ENCODE data around the gene CAMSAP2. TPM values are rescaled to one million over a fixed set of nuclear protein-coding genes. Genes with fewer than 3 reads are reported as not detected.

The CAMSAP2 gene
- total and polyA plus RNA-seq, 2 of the 8 experiments (the other 6 are each of a cell fraction or from before 2014, with no cell fraction given): 4.2 to 27.6 TPM

DNA sequence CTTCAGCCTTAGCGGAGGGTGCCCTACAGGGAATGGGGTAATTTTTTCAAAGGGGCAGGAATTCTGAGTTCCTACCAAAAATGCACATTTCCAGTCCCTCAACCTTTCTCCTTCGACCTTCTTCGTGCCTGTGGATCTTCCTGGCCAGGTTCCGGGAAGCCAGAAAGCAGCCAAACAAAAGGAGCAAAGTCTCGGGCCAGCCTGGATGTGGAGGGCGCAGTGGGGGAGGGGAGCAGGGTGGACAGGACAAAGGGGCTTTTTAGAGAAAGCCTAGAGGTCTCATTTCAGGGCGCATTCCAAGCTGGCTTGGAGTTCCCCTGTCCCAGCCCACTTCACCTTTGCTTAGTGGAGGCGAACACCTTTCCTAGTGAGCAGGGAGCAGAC lies 153.1 kb downstream of the CAMSAP2 start (continued):
- TF ChIP-seq, protein P1, sequence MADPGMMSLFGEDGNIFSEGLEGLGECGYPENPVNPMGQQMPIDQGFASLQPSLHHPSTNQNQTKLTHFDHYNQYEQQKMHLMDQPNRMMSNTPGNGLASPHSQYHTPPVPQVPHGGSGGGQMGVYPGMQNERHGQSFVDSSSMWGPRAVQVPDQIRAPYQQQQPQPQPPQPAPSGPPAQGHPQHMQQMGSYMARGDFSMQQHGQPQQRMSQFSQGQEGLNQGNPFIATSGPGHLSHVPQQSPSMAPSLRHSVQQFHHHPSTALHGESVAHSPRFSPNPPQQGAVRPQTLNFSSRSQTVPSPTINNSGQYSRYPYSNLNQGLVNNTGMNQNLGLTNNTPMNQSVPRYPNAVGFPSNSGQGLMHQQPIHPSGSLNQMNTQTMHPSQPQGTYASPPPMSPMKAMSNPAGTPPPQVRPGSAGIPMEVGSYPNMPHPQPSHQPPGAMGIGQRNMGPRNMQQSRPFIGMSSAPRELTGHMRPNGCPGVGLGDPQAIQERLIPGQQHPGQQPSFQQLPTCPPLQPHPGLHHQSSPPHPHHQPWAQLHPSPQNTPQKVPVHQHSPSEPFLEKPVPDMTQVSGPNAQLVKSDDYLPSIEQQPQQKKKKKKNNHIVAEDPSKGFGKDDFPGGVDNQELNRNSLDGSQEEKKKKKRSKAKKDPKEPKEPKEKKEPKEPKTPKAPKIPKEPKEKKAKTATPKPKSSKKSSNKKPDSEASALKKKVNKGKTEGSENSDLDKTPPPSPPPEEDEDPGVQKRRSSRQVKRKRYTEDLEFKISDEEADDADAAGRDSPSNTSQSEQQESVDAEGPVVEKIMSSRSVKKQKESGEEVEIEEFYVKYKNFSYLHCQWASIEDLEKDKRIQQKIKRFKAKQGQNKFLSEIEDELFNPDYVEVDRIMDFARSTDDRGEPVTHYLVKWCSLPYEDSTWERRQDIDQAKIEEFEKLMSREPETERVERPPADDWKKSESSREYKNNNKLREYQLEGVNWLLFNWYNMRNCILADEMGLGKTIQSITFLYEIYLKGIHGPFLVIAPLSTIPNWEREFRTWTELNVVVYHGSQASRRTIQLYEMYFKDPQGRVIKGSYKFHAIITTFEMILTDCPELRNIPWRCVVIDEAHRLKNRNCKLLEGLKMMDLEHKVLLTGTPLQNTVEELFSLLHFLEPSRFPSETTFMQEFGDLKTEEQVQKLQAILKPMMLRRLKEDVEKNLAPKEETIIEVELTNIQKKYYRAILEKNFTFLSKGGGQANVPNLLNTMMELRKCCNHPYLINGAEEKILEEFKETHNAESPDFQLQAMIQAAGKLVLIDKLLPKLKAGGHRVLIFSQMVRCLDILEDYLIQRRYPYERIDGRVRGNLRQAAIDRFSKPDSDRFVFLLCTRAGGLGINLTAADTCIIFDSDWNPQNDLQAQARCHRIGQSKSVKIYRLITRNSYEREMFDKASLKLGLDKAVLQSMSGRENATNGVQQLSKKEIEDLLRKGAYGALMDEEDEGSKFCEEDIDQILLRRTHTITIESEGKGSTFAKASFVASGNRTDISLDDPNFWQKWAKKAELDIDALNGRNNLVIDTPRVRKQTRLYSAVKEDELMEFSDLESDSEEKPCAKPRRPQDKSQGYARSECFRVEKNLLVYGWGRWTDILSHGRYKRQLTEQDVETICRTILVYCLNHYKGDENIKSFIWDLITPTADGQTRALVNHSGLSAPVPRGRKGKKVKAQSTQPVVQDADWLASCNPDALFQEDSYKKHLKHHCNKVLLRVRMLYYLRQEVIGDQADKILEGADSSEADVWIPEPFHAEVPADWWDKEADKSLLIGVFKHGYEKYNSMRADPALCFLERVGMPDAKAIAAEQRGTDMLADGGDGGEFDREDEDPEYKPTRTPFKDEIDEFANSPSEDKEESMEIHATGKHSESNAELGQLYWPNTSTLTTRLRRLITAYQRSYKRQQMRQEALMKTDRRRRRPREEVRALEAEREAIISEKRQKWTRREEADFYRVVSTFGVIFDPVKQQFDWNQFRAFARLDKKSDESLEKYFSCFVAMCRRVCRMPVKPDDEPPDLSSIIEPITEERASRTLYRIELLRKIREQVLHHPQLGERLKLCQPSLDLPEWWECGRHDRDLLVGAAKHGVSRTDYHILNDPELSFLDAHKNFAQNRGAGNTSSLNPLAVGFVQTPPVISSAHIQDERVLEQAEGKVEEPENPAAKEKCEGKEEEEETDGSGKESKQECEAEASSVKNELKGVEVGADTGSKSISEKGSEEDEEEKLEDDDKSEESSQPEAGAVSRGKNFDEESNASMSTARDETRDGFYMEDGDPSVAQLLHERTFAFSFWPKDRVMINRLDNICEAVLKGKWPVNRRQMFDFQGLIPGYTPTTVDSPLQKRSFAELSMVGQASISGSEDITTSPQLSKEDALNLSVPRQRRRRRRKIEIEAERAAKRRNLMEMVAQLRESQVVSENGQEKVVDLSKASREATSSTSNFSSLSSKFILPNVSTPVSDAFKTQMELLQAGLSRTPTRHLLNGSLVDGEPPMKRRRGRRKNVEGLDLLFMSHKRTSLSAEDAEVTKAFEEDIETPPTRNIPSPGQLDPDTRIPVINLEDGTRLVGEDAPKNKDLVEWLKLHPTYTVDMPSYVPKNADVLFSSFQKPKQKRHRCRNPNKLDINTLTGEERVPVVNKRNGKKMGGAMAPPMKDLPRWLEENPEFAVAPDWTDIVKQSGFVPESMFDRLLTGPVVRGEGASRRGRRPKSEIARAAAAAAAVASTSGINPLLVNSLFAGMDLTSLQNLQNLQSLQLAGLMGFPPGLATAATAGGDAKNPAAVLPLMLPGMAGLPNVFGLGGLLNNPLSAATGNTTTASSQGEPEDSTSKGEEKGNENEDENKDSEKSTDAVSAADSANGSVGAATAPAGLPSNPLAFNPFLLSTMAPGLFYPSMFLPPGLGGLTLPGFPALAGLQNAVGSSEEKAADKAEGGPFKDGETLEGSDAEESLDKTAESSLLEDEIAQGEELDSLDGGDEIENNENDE (IDR thresholded peaks at IDR 0.05; ENCODE audit: insufficient replicate concordance, low read length): no peak
- TF ChIP-seq CEBPB (IDR thresholded peaks at IDR 0.05; ENCODE audit: low read depth, low read length) (no peak), JUND (IDR thresholded peaks at IDR 0.05; ENCODE audit: low read length) (no peak), RAD21 (IDR thresholded peaks at IDR 0.05 in 1 of 2, conservative IDR thresholded peaks at IDR 0.05 in 1 of 2; ENCODE audit: low read depth in 2 of 2, low read length in 2 of 2) (no peak), HDAC6 (IDR thresholded peaks at IDR 0.05; ENCODE audit: low read depth, low read length) (no peak), CHD2 (IDR thresholded peaks at IDR 0.05; ENCODE audit: low read length) (peak; percentile 55; the same call in 1 of the 2 replicates), CTBP2 (IDR thresholded peaks at IDR 0.05; ENCODE audit: borderline replicate concordance, insufficient read depth, insufficient read length, low read length) (no peak), YY1 (IDR thresholded peaks at IDR 0.05; ENCODE audit: low read depth, low read length) (no peak), FOSL1 (IDR thresholded peaks at IDR 0.05; ENCODE audit: insufficient read depth, low read depth, low read length) (no peak), ZNF274 (IDR thresholded peaks at IDR 0.05; ENCODE audit: borderline replicate concordance, extremely low read depth, low read length) (no peak), TCF12 (IDR thresholded peaks at IDR 0.05; ENCODE audit: low read depth, low read length) (0 out of 2 replicates have a peak, but pooled peaks have one; percentile 24), SUZ12 (IDR thresholded peaks at IDR 0.05; ENCODE audit: low read length) (no peak)
